CD4-positive, alpha-beta T cell treated with Interferon gamma for 1 hour (primary cell): ENCODE data around the gene SCARB2.
"Not testable (repeated sequence)": the region's sequence is repeated elsewhere in the genome, so short reads cannot be mapped to it uniquely, and the experiment has no call there.

Experiments
- DNase-seq: peaks from one replicate; pipeline ENCODE4 v3.0.0-alpha.2; 2020

SCARB2 gene

GRCh38 chr4:76213415-76214176 lies at the start of gene SCARB2:
Gene SCARB2 (minus strand): TSS chr4:76213824. CDS start chr4:76213543, 281 bp downstream.
- DNase-seq = peak; percentile 77

- no peak for DNase-seq
Measured at GRCh38 chr4:76260571-76260970, 46.9 kb upstream of the SCARB2 start.

- DNase-seq = no peak
Measured at GRCh38 chr4:76257824-76258223, 44.2 kb upstream of the SCARB2 start.

- DNase-seq = no peak
Measured at GRCh38 chr4:76256968-76257367, 43.3 kb upstream of the SCARB2 start.

GRCh38 chr4:76256032-76256431 lies 42.4 kb upstream of the SCARB2 start:
- DNase-seq = no peak

GRCh38 chr4:76253511-76253910 lies 39.9 kb upstream of the SCARB2 start:
- no peak for DNase-seq

GRCh38 chr4:76252271-76252653 lies 38.6 kb upstream of the SCARB2 start:
- no peak for DNase-seq

- DNase-seq = peak; percentile 50
Measured at GRCh38 chr4:76251441-76252270, 38.0 kb upstream of the SCARB2 start, which contains the start of gene FAM47E. Gene FAM47E (plus strand): TSS chr4:76251721. CDS start chr4:76251747, 26 bp downstream.

- no peak for DNase-seq
Measured at GRCh38 chr4:76250962-76251361, 37.3 kb upstream of the SCARB2 start.

GRCh38 chr4:76246852-76247251 lies 33.2 kb upstream of the SCARB2 start:
- no peak for DNase-seq

GRCh38 chr4:76246025-76246424 lies 32.4 kb upstream of the SCARB2 start:
- DNase-seq = no peak

GRCh38 chr4:76243877-76244276 lies 30.3 kb upstream of the SCARB2 start:
- DNase-seq = not testable (repeated sequence)

GRCh38 chr4:76240236-76240635 lies 26.6 kb upstream of the SCARB2 start:
- DNase-seq = no peak

GRCh38 chr4:76238701-76239100 lies 25.1 kb upstream of the SCARB2 start:
- no peak for DNase-seq

GRCh38 chr4:76238236-76238635 lies 24.6 kb upstream of the SCARB2 start:
- no peak for DNase-seq

GRCh38 chr4:76235915-76236314 lies 22.3 kb upstream of the SCARB2 start:
- no peak for DNase-seq

GRCh38 chr4:76235407-76235806 lies 21.8 kb upstream of the SCARB2 start:
- no peak for DNase-seq

- no peak for DNase-seq
Measured at GRCh38 chr4:76234679-76235044, 21.0 kb upstream of the SCARB2 start.

GRCh38 chr4:76233967-76234678 lies 20.5 kb upstream of the SCARB2 start:
- no peak for DNase-seq

GRCh38 chr4:76233529-76233928 lies 19.9 kb upstream of the SCARB2 start:
- no peak for DNase-seq

- no peak for DNase-seq
Measured at GRCh38 chr4:76233083-76233482, 19.5 kb upstream of the SCARB2 start.

- no peak for DNase-seq
Measured at GRCh38 chr4:76232681-76233080, 19.1 kb upstream of the SCARB2 start.

- DNase-seq = no peak
Measured at GRCh38 chr4:76226418-76226817, 12.8 kb upstream of the SCARB2 start.

- no peak for DNase-seq
Measured at GRCh38 chr4:76224171-76224570, 10.5 kb upstream of the SCARB2 start.
